HepG2 (cell line): ENCODE data around the gene KLF11. TPM values are rescaled to one million over a fixed set of nuclear protein-coding genes. Genes with fewer than 3 reads are reported as not detected.

ENCODE experiments used
- ATAC-seq: fragments of 200-7000 bp; cut with Tn5 transposase; 3 replicates; pipeline ENCODE4 v1.9.1; 2020; ENCODE audit warnings: mild to moderate bottlenecking, moderate library complexity
- BruUV-seq: library from RNA; stranded (reverse); fragments of 400-500 nt; replicated peaks from 2 replicates; lab custom pipeline; 2021; lab: Mats Ljungman, UMichigan
- CTCF ChIA-PET: fragments of 300-600 bp; formaldehyde crosslinking; extraction: SDS; loops from one replicate; lab custom pipeline; 2021; ENCODE audit warnings: low total read pairs, inconsistent platforms, low intra/inter-chr PET ratio; lab: Yijun Ruan, JAX
- POLR2A ChIA-PET: fragments of 350-600 bp; sonication (Branson Sonifier 250); formaldehyde crosslinking; loops from one replicate; lab custom pipeline; 2020; ENCODE audit warnings: antibody characterized with exemption, inconsistent platforms; lab: Yijun Ruan, JAX
- DNase-seq: peaks from one replicate; pipeline ENCODE4 v3.0.0-alpha.2; 2015; ENCODE audit warnings: low spot score
- FAIRE-seq: peaks from 3 replicates; lab custom pipeline; 2011; peaks lifted over from hg19 to GRCh38; lab: Jason Lieb, UNC
- H2AFZ ChIP-seq: one replicate; pipeline ENCODE4 v1.6.1; 2011; ENCODE audit warnings: low read length, inconsistent platforms
- H3K27ac ChIP-seq: fragments of 300-600 bp; 3 replicates; pipeline ENCODE4 v1.8.0; 2011; ENCODE audit warnings: mixed run types, mild to moderate bottlenecking, mixed read lengths, low read length, inconsistent platforms; ENCODE audit not compliant: insufficient read depth; ENCODE audit errors: extremely low read length
- H3K27me3 ChIP-seq, 2 experiments: fragments of 200-600 bp in 1 of 2; 2 replicates in 1 of 2; 3 replicates in 1 of 2; pipeline versions ENCODE4 v1.6.0 to v1.8.0; 2011; ENCODE audit warnings: low read length in 2 of 2, mild to moderate bottlenecking in 2 of 2, moderate library complexity in 2 of 2, inconsistent platforms in 1 of 2; ENCODE audit not compliant: insufficient read depth in 2 of 2, control insufficient read depth in 1 of 2
- H3K36me3 ChIP-seq, 2 experiments: fragments of 200-600 bp in 1 of 2; replicated peaks in 1 of 2; 2 replicates in 1 of 2; 3 replicates in 1 of 2; pipeline versions ENCODE4 v1.5.1 to v1.8.0; 2011; ENCODE audit warnings: low read length in 2 of 2, inconsistent platforms in 1 of 2; ENCODE audit not compliant: insufficient read depth in 2 of 2, control insufficient read depth in 1 of 2
- H3K4me1 ChIP-seq: 2 replicates; pipeline ENCODE4 v1.5.1; 2012; ENCODE audit warnings: low read length, inconsistent platforms; ENCODE audit not compliant: insufficient read depth
- H3K4me2 ChIP-seq: 2 replicates; pipeline ENCODE4 v1.6.0; 2011; ENCODE audit warnings: low read depth, low read length, inconsistent platforms
- H3K4me3 ChIP-seq, 3 experiments: fragments of 200-600 bp in 1 of 3; sonication (generic), shearing (Covaris generic) in 1 of 3; replicated peaks in 1 of 3; 2 replicates each; pipeline ENCODE4 v1.5.1; 2011 to 2016; ENCODE audit warnings: low read length in 3 of 3, inconsistent platforms in 2 of 3, low read depth in 2 of 3, mild to moderate bottlenecking in 2 of 3, control low read depth in 1 of 3, mixed read lengths in 1 of 3; ENCODE audit not compliant: insufficient read depth in 1 of 3
- H3K79me2 ChIP-seq: one replicate; pipeline ENCODE4 v1.6.1; 2011; ENCODE audit warnings: low read length, inconsistent platforms; ENCODE audit not compliant: insufficient read depth
- H3K9ac ChIP-seq: 2 replicates; pipeline ENCODE4 v1.6.0; 2011; ENCODE audit warnings: mild to moderate bottlenecking, low read depth, low read length, inconsistent platforms; ENCODE audit not compliant: insufficient read depth
- H3K9me3 ChIP-seq: 2 replicates; pipeline ENCODE4 v1.5.1; 2012; ENCODE audit warnings: mild to moderate bottlenecking, low read length
- H4K20me1 ChIP-seq: 2 replicates; pipeline ENCODE4 v1.6.0; 2011; ENCODE audit warnings: inconsistent platforms, mild to moderate bottlenecking, low read length, moderate library complexity; ENCODE audit not compliant: insufficient read depth
- BCL6 ChIP-seq: IDR thresholded peaks from 2 replicates; pipeline ENCODE4 v1.6.1; 2016; ENCODE audit warnings: missing genetic modification reagents, missing compliant biosample characterization
- NR3C1 ChIP-seq: sonication (generic); formaldehyde crosslinking; IDR thresholded peaks from 2 replicates; pipeline ENCODE4 v1.4.0; 2020; ENCODE audit warnings: missing genetic modification reagents
- PRMT3 ChIP-seq: sonication (generic); formaldehyde crosslinking; IDR thresholded peaks from 2 replicates; pipeline ENCODE4 v1.8.1; 2022; ENCODE audit warnings: low read depth, mild to moderate bottlenecking, moderate library complexity, missing genetic modification reagents, borderline replicate concordance
- PTBP1 ChIP-seq: fragments of 200-400 bp; formaldehyde crosslinking; IDR thresholded peaks from 2 replicates; pipeline ENCODE4 v1.6.1; 2018; ENCODE audit warnings: low read length, low read depth; ENCODE audit not compliant: poor library complexity, severe bottlenecking
- SCMH1 ChIP-seq: sonication (generic); formaldehyde crosslinking; IDR thresholded peaks from 2 replicates; pipeline ENCODE4 v1.9.0; 2021; ENCODE audit warnings: missing genetic modification reagents, mild to moderate bottlenecking, borderline replicate concordance
- ZFP41 ChIP-seq: sonication (generic); formaldehyde crosslinking; IDR thresholded peaks from 2 replicates; pipeline ENCODE4 v1.4.0; 2020; ENCODE audit warnings: mild to moderate bottlenecking, missing genetic modification reagents, borderline replicate concordance
- ZFP62 ChIP-seq: sonication (generic); formaldehyde crosslinking; IDR thresholded peaks from 2 replicates; pipeline ENCODE4 v1.4.0; 2020; ENCODE audit warnings: missing genetic modification reagents
- ZNF34 ChIP-seq: sonication (generic); formaldehyde crosslinking; IDR thresholded peaks from 2 replicates; pipeline ENCODE4 v1.4.0; 2020; ENCODE audit warnings: mild to moderate bottlenecking, missing genetic modification reagents, borderline replicate concordance
- ZNF619 ChIP-seq: sonication (generic); formaldehyde crosslinking; IDR thresholded peaks from 2 replicates; pipeline ENCODE4 v1.4.0; 2020; ENCODE audit warnings: mild to moderate bottlenecking, missing genetic modification reagents
- ZNF670 ChIP-seq: sonication (generic); formaldehyde crosslinking; IDR thresholded peaks from 2 replicates; pipeline ENCODE4 v1.8.0; 2022; ENCODE audit warnings: mild to moderate bottlenecking, missing genetic modification reagents, borderline replicate concordance
- ZNF83 ChIP-seq: sonication (generic); formaldehyde crosslinking; IDR thresholded peaks from 2 replicates; pipeline ENCODE4 v1.4.0; 2020; ENCODE audit warnings: missing genetic modification reagents, mild to moderate bottlenecking, borderline replicate concordance
- ZSCAN21 ChIP-seq: sonication (generic); formaldehyde crosslinking; IDR thresholded peaks from 2 replicates; pipeline ENCODE4 v1.8.0; 2022; ENCODE audit warnings: mild to moderate bottlenecking, missing genetic modification reagents, moderate library complexity, borderline replicate concordance
- WGBS: methylation state at CpG from one replicate; pipeline ENCODE4 v1.1.6; 2017; ENCODE audit warnings: low lambda C conversion rate; 5-methylcytosine and 5-hydroxymethylcytosine counted together
- in situ Hi-C: cut with HindIII; loops from 2 replicates; pipeline ENCODE4 v1.10.0; 2017; ENCODE audit warnings: low pct_unique_long_range_greater_than_20kb; ENCODE audit not compliant: extremely low pct_ligation_motif_present
- intact Hi-C: fragments of 100-400 bp; cut with micrococcal nuclease; formaldehyde crosslinking; loops from one replicate; pipeline ENCODE4 v1.10.0; 2022; ENCODE audit not compliant: unreplicated experiment
- polyA plus RNA-seq, 8 experiments: library from polyadenylated mRNA; depleted of rRNA in 3 of 8; stranded (reverse) in 7 of 8; unstranded in 1 of 8; fragments of >200 nt; fragmentation: Illumina TruSeq in 4 of 8; extraction: Trizol in 4 of 8; gene quantifications; 2 replicates each; pipeline versions ENCODE4 v1.2.1 to v1.2.3, GENCODE V29; 2011 to 2016; ENCODE audit warnings: low read depth in 4 of 8, missing spikeins in 1 of 8, mixed read lengths in 1 of 8; ENCODE audit not compliant: insufficient read depth in 1 of 8
- total RNA-seq, 5 experiments: library from RNA; depleted of rRNA; stranded (reverse); fragments of >200 nt; fragmentation: Illumina TruSeq; extraction: Trizol; gene quantifications; 2 replicates each; pipeline ENCODE4 v1.2.3, GENCODE V29; 2016; ENCODE audit warnings: low read depth in 1 of 5
- TF ChIP-seq, protein P1 (sequence below): IDR thresholded peaks from 2 replicates; pipeline ENCODE4 v1.6.1; 2012; ENCODE audit warnings: inconsistent platforms
- TF ChIP-seq, protein P2 (sequence below): sonication (generic); formaldehyde crosslinking; IDR thresholded peaks from 2 replicates; pipeline ENCODE4 v1.4.0; 2020; ENCODE audit warnings: missing genetic modification reagents, mild to moderate bottlenecking, borderline replicate concordance
- TF ChIP-seq, protein P3 (sequence below): sonication (generic); formaldehyde crosslinking; IDR thresholded peaks from 2 replicates; pipeline ENCODE4 v1.9.0; 2022; ENCODE audit warnings: missing genetic modification reagents, mild to moderate bottlenecking, borderline replicate concordance
- TF ChIP-seq, protein P4 (sequence below): sonication (generic); formaldehyde crosslinking; IDR thresholded peaks from 2 replicates; pipeline ENCODE4 v1.9.0; 2021; ENCODE audit warnings: missing genetic modification reagents, mild to moderate bottlenecking, borderline replicate concordance
- TF ChIP-seq, protein P5 (sequence below): sonication (generic); formaldehyde crosslinking; IDR thresholded peaks from 2 replicates; pipeline ENCODE4 v1.5.1; 2020; ENCODE audit warnings: missing genetic modification reagents, mild to moderate bottlenecking, borderline replicate concordance

Gene KLF11
- total and polyA plus RNA-seq, 2 of the 13 experiments (the other 11 are each of a cell fraction or from before 2014, with no cell fraction given) = 2.5 to 11.8 TPM

DNA sequence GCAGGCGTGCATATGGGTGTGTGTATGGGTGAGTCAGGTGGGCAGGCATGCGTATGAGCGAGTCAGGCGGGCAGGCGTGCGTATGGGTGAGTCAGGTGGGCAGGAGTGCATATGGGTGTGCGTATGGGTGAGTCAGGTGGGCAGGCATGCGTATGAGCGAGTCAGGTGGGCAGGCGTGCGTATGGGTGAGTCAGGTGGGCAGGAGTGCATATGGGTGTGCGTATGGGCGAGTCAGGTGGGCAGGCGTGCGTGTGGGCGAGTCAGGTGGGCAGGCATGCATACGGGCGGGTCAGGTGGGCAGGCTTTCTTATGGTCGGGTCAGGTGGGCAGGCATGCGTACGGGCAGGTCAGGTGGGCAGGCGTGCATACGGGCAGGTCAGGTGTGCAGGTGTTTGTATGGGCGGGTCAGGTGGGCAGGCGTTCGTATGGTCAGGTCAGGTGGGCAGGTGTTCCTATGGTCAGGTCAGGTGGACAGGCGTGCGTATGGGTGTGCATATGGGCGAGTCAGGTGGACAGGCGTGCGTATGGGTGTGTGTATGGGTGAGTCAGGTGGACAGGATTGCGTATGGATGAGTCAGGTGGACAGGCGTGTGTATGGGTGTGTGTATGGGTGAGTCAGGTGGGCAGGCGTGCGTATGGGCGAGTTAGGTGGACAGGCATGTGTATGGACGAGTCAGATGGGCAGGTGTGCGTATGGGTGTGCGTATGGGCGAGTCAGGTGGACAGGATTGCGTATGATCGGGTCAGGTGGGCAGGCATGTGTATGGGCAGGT is 28.7 kb upstream of the KLF11 start:
- Histone ChIP-seq H3K79me2 (no peaks in the 10 kb centered on the region), H3K9me3 (no peaks in the 10 kb centered on the region), H3K36me3 (no peaks in the 10 kb centered on the region), H3K4me1 (peaks cover 32% of the 10 kb centered on the region), H3K9ac (no peak overlapping the region), H3K4me2 (no peak overlapping the region), H3K4me3 (no peak overlapping the region), H4K20me1 (no peaks in the 10 kb centered on the region), H2AFZ (no peak overlapping the region), H3K27ac (no peak overlapping the region), H3K27me3 (peaks cover 2 to 19% of the 10 kb centered on the region in 2 experiments; a peak in 4 of 5 replicates)
- no peak for ATAC-seq
- CTCF ChIA-PET = no interaction called here
- intact Hi-C loops = no loop called here
- POLR2A ChIA-PET = no interaction called here
- 71% methylated on average over 42 of the region's 42 CpGs for WGBS
- in situ Hi-C loops = no loop called here
- BruUV-seq = no TSS peak
- DNase-seq = no peak
- no peak for FAIRE-seq
- TF ChIP-seq ZNF670 (CRISPR knock-in tag) (no peak), SCMH1 (CRISPR knock-in tag) (no peak), ZSCAN21 (CRISPR knock-in tag) (no peak), PRMT3 (CRISPR knock-in tag) (no peak), BCL6 (CRISPR knock-in tag) (no peak), ZNF83 (no peak), NR3C1 (CRISPR knock-in tag) (no peak), ZFP41 (CRISPR knock-in tag) (no peak), ZFP62 (CRISPR knock-in tag) (no peak), ZNF619 (no peak), ZNF34 (CRISPR knock-in tag) (no peak), PTBP1 (no peak)
- TF ChIP-seq, protein P1, sequence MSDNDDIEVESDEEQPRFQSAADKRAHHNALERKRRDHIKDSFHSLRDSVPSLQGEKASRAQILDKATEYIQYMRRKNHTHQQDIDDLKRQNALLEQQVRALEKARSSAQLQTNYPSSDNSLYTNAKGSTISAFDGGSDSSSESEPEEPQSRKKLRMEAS = no peak
- TF ChIP-seq, protein P2, sequence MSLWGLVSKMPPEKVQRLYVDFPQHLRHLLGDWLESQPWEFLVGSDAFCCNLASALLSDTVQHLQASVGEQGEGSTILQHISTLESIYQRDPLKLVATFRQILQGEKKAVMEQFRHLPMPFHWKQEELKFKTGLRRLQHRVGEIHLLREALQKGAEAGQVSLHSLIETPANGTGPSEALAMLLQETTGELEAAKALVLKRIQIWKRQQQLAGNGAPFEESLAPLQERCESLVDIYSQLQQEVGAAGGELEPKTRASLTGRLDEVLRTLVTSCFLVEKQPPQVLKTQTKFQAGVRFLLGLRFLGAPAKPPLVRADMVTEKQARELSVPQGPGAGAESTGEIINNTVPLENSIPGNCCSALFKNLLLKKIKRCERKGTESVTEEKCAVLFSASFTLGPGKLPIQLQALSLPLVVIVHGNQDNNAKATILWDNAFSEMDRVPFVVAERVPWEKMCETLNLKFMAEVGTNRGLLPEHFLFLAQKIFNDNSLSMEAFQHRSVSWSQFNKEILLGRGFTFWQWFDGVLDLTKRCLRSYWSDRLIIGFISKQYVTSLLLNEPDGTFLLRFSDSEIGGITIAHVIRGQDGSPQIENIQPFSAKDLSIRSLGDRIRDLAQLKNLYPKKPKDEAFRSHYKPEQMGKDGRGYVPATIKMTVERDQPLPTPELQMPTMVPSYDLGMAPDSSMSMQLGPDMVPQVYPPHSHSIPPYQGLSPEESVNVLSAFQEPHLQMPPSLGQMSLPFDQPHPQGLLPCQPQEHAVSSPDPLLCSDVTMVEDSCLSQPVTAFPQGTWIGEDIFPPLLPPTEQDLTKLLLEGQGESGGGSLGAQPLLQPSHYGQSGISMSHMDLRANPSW (CRISPR knock-in tag) = no peak
- TF ChIP-seq, protein P3, sequence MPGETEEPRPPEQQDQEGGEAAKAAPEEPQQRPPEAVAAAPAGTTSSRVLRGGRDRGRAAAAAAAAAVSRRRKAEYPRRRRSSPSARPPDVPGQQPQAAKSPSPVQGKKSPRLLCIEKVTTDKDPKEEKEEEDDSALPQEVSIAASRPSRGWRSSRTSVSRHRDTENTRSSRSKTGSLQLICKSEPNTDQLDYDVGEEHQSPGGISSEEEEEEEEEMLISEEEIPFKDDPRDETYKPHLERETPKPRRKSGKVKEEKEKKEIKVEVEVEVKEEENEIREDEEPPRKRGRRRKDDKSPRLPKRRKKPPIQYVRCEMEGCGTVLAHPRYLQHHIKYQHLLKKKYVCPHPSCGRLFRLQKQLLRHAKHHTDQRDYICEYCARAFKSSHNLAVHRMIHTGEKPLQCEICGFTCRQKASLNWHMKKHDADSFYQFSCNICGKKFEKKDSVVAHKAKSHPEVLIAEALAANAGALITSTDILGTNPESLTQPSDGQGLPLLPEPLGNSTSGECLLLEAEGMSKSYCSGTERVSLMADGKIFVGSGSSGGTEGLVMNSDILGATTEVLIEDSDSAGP (CRISPR knock-in tag) = no peak
- TF ChIP-seq, protein P4, sequence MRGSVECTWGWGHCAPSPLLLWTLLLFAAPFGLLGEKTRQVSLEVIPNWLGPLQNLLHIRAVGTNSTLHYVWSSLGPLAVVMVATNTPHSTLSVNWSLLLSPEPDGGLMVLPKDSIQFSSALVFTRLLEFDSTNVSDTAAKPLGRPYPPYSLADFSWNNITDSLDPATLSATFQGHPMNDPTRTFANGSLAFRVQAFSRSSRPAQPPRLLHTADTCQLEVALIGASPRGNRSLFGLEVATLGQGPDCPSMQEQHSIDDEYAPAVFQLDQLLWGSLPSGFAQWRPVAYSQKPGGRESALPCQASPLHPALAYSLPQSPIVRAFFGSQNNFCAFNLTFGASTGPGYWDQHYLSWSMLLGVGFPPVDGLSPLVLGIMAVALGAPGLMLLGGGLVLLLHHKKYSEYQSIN (CRISPR knock-in tag) = no peak
- TF ChIP-seq, protein P5, sequence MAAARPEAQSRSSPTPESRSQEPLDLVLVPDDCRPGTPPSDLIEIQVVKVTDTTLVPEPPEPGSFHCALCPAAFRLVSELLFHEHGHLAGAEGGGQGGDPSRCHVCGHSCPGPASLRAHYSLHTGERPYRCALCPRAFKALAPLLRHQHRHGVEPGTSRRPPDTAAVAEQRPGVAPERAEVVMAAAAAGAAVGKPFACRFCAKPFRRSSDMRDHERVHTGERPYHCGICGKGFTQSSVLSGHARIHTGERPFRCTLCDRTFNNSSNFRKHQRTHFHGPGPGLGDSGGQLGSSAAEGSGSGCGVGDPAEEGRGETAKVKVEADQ (CRISPR knock-in tag) = no peak
